Stimulated activated CD4-positive, alpha-beta T cell treated with anti-CD3 and anti-CD28 coated beads, TNF-alpha, amount 100 ng/mL, for 24 hours (primary cell): ENCODE measurements around the gene BNIP2.

ENCODE experiments used
- DNase-seq, 3 experiments: peaks; one replicate each; pipeline ENCODE4 v3.0.0-alpha.2; 2020; ENCODE audit warnings: low read depth in 3 of 3

The BNIP2 gene

GRCh38 chr15:59636184-59636583 lies 52.9 kb downstream of the BNIP2 start:
- DNase-seq: no peak

DNA sequence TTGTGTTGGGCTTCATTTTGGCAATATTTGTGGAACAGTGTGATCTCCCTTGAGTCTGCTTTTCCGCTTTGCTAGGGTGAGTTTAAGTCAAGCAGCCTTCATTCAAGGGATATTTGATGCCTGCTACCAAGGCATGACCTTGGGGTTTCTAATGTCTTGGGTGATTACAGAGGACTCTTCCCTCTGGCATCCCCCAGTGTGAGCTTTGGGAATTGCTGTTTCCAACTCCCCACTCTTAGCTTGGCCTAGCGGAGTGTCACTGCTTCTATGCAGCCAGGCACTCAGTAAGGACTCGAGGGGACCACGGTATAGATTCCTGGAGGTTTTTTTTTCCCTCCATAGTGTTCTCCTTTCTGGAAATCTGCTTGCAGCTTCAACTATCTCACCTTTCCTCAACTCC lies 56.4 kb downstream of the BNIP2 start:
- DNase-seq: no peak

GRCh38 chr15:59622289-59622688 lies 66.8 kb downstream of the BNIP2 start:
- DNase-seq: peak in 2 of 3 experiments; percentile 3 to 53

- DNase-seq: no peak
Measured at GRCh38 chr15:59618406-59618805, 70.7 kb downstream of the BNIP2 start.

DNA sequence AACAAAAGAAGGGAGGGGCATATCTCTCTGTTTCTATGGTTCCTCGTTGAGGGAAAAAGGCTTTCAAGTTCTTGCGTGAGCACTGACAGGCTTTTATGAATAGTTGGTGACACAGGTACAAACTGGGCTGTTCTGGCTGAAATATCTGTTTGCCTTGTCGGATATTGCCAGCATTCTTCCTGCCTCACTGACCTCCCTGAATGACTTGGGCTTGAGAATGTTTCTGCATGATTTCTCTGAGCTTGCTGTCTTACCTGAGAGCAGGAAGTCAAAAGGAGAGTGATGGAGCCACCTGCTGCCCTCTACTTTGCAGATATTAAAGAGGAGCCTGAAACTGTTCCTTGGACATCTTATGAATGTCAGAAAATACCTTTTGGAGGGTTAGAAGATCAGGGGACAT lies 72.7 kb downstream of the BNIP2 start:
- no peak for DNase-seq

- no peak for DNase-seq
Measured at GRCh38 chr15:59615661-59616060, 73.5 kb downstream of the BNIP2 start.

- DNase-seq: no peak
Measured at GRCh38 chr15:59614153-59614552, 75.0 kb downstream of the BNIP2 start.

DNA sequence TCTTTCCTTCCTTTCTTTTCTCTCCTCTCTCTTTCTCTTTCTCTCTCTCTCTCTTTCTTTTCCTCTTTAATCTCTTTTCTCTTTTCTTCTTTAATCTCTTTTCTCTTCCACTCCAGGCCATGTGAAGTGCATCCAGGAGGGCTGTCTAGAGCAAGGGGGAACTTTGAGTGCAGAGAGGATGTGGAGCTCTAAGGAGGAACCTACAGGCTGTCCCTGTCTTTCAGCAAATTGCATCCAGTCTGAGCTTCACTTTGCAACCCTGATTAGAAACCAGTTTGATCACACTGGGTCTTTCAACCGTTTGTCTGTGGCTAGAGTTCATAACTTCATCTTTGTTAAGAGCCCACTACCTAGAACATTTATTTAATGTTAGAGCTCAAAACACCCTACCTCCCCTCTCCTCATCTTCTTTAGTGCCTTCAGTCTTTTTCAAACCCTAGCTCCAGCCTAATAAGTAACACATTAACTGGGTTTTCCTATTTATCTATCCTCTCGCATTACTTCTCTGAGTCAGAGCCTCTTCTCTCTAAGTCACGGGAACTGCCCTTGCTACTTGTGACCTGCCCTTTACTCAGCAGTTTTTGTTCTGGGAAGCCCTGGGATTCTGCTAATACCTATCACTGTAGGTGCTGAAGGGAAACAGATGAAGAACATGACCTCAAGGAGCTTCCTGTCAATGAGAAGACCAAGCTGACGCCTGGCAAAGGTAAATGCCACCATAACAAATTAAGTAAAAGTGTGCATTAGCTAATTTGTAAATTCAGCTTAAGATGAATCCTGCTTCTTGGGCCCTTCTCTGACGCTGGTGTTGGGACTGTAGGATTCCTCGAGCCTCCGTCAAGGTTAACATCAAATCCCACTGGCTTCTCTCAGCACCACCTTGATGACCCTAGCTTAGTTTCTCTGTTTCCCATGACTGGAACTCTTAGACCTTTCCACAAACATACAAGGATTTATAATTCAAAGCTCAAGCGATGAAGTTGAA lies 77.6 kb downstream of the BNIP2 start, which contains the start of gene GCNT3:
Gene GCNT3, plus strand, starts transcription at position 508 of the 985 bp plus-strand sequence. CDS start 6,456 bp downstream, outside the sequence.
- no peak for DNase-seq

GRCh38 chr15:59609730-59610712 lies 79.1 kb downstream of the BNIP2 start:
- no peak for DNase-seq
